Thymus (tissue), 11 donors: ENCODE measurements around the gene ATG7. TPM values are rescaled to one million over a fixed set of nuclear protein-coding genes. Genes with fewer than 3 reads are reported as not detected.
"Not testable (repeated sequence)": the region's sequence is repeated elsewhere in the genome, so short reads cannot be mapped to it uniquely, and the experiment has no call there.

Experiments
- DNase-seq, 9 donors: peaks; one replicate each; pipeline ENCODE4 v3.0.0-alpha.2; 2013; ENCODE audit warnings: low spot score in 9 of 9, low read depth in 6 of 9, missing footprints in 1 of 9
- H3K27ac ChIP-seq, 2 donors: one replicate each; pipeline ENCODE4 v1.5.1; 2013; ENCODE audit warnings: control low read depth in 1 of 2, low read depth in 1 of 2, low read length in 1 of 2, mild to moderate bottlenecking in 1 of 2, moderate library complexity in 1 of 2
- H3K27me3 ChIP-seq, 2 donors: one replicate each; pipeline ENCODE4 v1.5.1; 2013; ENCODE audit warnings: low read length in 1 of 2; ENCODE audit not compliant: control insufficient read depth in 2 of 2, insufficient read depth in 1 of 2
- H3K36me3 ChIP-seq, 2 donors: one replicate each; pipeline ENCODE4 v1.5.1; 2013; ENCODE audit warnings: low read length in 1 of 2, mild to moderate bottlenecking in 1 of 2, moderate library complexity in 1 of 2; ENCODE audit not compliant: control insufficient read depth in 2 of 2, insufficient read depth in 2 of 2
- H3K4me1 ChIP-seq, 2 donors: one replicate each; pipeline ENCODE4 v1.5.1; 2013; ENCODE audit warnings: low read length in 2 of 2; ENCODE audit not compliant: control insufficient read depth in 2 of 2, insufficient read depth in 2 of 2
- H3K4me3 ChIP-seq, 2 donors: one replicate each; pipeline ENCODE4 v1.5.1; 2013; ENCODE audit warnings: low read length in 2 of 2, control low read depth in 1 of 2, mild to moderate bottlenecking in 1 of 2
- H3K9me3 ChIP-seq, 2 donors: one replicate each; pipeline ENCODE4 v1.5.1; 2013; ENCODE audit warnings: low read length in 1 of 2, mild to moderate bottlenecking in 1 of 2; ENCODE audit not compliant: control insufficient read depth in 2 of 2, insufficient read depth in 1 of 2
- WGBS: extraction: QIAGEN DNeasy Blood & Tissue Kit; methylation state at CpG from one replicate; pipeline ENCODE4 v1.1.7; 2013; 5-methylcytosine and 5-hydroxymethylcytosine counted together
- polyA plus RNA-seq: library from polyadenylated mRNA; stranded (reverse); fragments of 200-250 nt; gene quantifications from one replicate; pipeline ENCODE4 v1.2.3, GENCODE V29; 2013
- total RNA-seq: library from RNA; stranded (reverse); fragments of 120-200 nt; gene quantifications from one replicate; pipeline ENCODE4 v1.2.4, GENCODE V29; 2013
- donor health status: healthy.

Gene ATG7
- total and polyA plus RNA-seq, 2 donors = 9.0 to 21.7 TPM

GRCh38 chr3:11509173-11510000, 237.2 kb downstream of the ATG7 start:
- H3K4me1 ChIP-seq = peaks cover 0 to 20% of the 10 kb centered on the region in 2 donors
- 92% methylated on average over 9 of the region's 9 CpGs for WGBS
- peak overlapping the region in 1 of 2 donors; percentile 51 for H3K27ac ChIP-seq
- H3K4me3 ChIP-seq = no peak overlapping the region
- H3K27me3 ChIP-seq = no peaks in the 10 kb centered on the region
- H3K36me3 ChIP-seq = no peaks in the 10 kb centered on the region
- H3K9me3 ChIP-seq = no peaks in the 10 kb centered on the region
- no peak for DNase-seq

DNA sequence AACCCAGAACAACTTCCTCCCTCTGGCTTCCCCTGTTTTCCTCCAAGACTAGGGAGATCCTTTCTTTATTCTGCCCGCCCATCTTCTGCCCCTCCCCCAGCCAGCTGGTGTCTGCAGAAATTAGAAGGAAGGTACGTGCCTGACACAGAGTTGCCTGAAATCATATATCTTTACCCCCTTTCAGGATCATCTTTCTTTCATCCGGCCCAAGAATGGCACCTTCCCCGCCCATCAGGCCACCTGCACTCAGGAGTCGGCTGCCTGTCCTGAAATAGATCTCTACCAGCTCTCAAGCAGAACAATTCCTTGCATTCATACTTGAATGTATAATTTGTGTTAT, 237.8 kb downstream of the ATG7 start:
- WGBS = 69% methylated on average over 5 of the region's 5 CpGs
- DNase-seq = peak in 5 of 9 donors; percentile 12 to 57 (median 29)
- H3K4me3 ChIP-seq = no peak overlapping the region
- no peaks in the 10 kb centered on the region for H3K27me3 ChIP-seq
- H3K36me3 ChIP-seq = no peaks in the 10 kb centered on the region
- H3K9me3 ChIP-seq = no peaks in the 10 kb centered on the region
- H3K4me1 ChIP-seq = peaks cover 0 to 22% of the 10 kb centered on the region in 2 donors
- H3K27ac ChIP-seq = peak overlapping the region in 1 of 2 donors; percentile 57

GRCh38 chr3:11510356-11510755, 238.2 kb downstream of the ATG7 start:
- no peak overlapping the region for H3K4me3 ChIP-seq
- 94% methylated on average over 5 of the region's 5 CpGs for WGBS
- no peaks in the 10 kb centered on the region for H3K9me3 ChIP-seq
- no peaks in the 10 kb centered on the region for H3K36me3 ChIP-seq
- H3K27ac ChIP-seq = peak overlapping the region in 1 of 2 donors; percentile 57
- no peaks in the 10 kb centered on the region for H3K27me3 ChIP-seq
- peaks cover 0 to 22% of the 10 kb centered on the region in 2 donors for H3K4me1 ChIP-seq
- no peak for DNase-seq

DNA sequence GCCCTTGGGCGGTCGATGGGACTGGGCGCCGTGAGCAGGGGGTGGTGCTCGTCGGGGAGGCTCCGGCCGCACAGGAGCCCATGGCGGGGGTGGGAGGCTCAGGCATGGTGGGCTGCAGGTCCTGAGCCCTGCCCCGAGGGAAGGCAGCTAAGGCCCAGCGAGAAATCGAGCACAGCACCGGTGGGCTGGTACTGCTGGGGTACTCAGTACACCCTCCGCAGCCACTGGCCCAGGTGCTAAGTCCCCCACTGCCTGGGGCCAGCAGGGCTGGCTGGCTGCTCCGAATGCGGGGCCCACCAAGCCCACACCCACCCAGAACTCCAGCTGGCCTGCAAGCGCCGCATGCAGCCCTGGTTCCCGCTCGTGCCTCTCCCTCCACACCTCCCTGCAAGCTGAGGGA, 239.4 kb downstream of the ATG7 start:
- DNase-seq = not testable (repeated sequence)

DNA sequence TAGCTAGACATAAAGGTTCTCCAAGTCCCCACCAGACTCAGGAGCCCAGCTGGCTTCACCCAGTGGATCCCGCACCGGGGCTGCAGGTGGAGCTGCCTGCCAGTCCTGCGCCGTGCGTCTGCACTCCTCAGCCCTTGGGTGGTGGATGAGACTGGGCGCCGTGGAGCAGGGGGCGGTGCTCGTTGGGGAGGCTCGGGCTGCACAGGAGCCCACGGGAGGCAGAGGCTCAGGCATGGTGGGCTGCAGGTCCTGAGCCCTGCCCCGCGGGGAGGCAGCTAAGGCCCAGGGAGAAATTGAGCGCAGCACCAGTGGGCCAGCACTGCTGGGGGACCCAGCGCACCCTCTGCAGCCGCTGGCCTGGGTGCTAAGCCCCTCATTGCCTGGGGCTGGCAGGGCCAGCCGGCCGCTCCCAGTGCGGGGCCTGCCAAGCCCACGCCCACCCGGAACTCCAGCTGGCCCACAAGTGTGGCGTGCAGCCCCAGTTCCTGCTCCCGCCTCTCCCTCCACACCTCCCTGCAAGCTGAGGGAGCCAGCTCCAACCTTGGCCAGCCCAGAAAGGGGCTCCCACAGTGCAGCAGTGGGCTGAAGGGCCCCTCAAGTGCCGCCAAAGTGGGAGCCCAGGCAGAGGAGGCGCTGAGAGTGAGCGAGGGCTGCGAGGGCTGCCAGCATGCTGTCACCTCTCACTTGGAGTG, 241.1 kb downstream of the ATG7 start:
- 97% methylated on average over 27 of the region's 27 CpGs for WGBS
- not testable (repeated sequence) for H3K36me3 ChIP-seq, DNase-seq, H3K27ac ChIP-seq, H3K4me3 ChIP-seq, H3K27me3 ChIP-seq, H3K9me3 ChIP-seq
- peaks cover 0 to 22% of the 10 kb centered on the region in 2 donors for H3K4me1 ChIP-seq

More for the DNA sequence above, 239.4 kb downstream of the ATG7 start:
- H3K9me3 ChIP-seq, H3K4me3 ChIP-seq, H3K27me3 ChIP-seq, H3K36me3 ChIP-seq, H3K27ac ChIP-seq: not testable (repeated sequence)
- 99% methylated on average over 20 of the region's 20 CpGs for WGBS
- peaks cover 0 to 22% of the 10 kb centered on the region in 2 donors for H3K4me1 ChIP-seq

DNA sequence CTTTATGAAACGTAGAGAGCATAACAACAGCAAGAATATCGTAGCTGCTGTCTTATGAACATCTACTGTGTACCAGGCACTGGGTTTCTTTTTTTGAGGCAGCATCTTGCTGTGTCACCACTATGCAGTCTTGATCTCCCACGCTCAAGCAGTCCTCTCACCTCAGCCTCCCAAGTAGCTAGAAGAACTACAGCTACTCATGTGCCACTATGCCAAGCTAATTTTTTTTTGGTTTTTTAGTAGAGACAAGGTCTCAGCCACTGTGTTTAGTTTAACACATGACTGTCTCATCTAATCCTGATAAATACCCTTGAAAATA, 241.6 kb downstream of the ATG7 start:
- Histone ChIP-seq H3K27me3 (no peaks in the 10 kb centered on the region), H3K27ac (no peak overlapping the region), H3K9me3 (no peaks in the 10 kb centered on the region), H3K4me3 (no peak overlapping the region), H3K36me3 (no peaks in the 10 kb centered on the region), H3K4me1 (peaks cover 0 to 22% of the 10 kb centered on the region in 2 donors)
- 92% methylated on average over 3 of the region's 3 CpGs for WGBS
- DNase-seq = no peak

DNA sequence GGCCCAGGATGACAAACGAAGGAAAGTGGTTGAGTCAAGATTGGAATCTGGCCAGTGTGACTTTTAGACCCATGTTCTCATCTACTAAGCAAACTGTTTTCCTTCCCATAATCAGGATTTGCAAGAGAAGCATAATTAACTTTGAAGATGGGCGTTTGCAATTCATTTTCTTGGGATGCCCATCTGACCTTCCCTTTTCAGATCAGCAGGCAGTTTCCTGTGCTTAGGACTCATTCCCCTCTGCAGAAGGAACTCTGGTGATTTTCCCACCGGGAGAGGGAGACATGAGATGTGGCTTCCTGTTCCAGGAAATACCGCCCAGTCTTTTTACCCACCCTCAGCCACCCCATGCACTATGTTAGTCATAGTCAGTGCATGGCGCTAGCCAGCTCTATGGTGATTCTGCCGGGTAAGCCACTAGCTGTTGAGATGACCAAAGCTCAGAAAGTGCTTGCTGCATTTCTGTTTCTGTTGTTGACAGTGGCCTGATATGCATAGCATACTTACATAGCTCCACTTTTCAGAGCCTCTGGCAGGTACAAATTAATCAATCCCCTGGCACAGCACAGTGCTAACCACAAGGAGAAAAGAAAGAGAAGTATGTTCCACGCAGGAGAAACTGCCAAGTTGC, 242.1 kb downstream of the ATG7 start:
- no peak for DNase-seq
- H3K27ac ChIP-seq = no peak overlapping the region
- no peaks in the 10 kb centered on the region for H3K27me3 ChIP-seq
- H3K9me3 ChIP-seq = no peaks in the 10 kb centered on the region
- H3K4me3 ChIP-seq = no peak overlapping the region
- WGBS = 52% methylated on average over 7 of the region's 7 CpGs
- H3K36me3 ChIP-seq = no peaks in the 10 kb centered on the region
- peaks cover 0 to 17% of the 10 kb centered on the region in 2 donors for H3K4me1 ChIP-seq

GRCh38 chr3:11517601-11518000, 245.4 kb downstream of the ATG7 start:
- Histone ChIP-seq H3K27ac (no peak overlapping the region), H3K4me1 (peaks cover 0 to 4% of the 10 kb centered on the region in 2 donors), H3K4me3 (no peak overlapping the region), H3K36me3 (no peaks in the 10 kb centered on the region), H3K27me3 (no peaks in the 10 kb centered on the region), H3K9me3 (no peaks in the 10 kb centered on the region)
- 98% methylated on average over 6 of the region's 6 CpGs for WGBS
- no peak for DNase-seq

- H3K9me3 ChIP-seq = no peaks in the 10 kb centered on the region
- H3K27ac ChIP-seq = no peak overlapping the region
- no peak for DNase-seq
- peaks cover 3% of the 10 kb centered on the region in 2 donors for H3K4me1 ChIP-seq
- H3K36me3 ChIP-seq = no peaks in the 10 kb centered on the region
- H3K4me3 ChIP-seq = no peak overlapping the region
- 98% methylated on average over 8 of the region's 8 CpGs for WGBS
- no peaks in the 10 kb centered on the region for H3K27me3 ChIP-seq
Measured at GRCh38 chr3:11521167-11521566, 249.0 kb downstream of the ATG7 start.
